K562 (cell line): ENCODE measurements around the gene LSM4. TPM values are rescaled to one million over a fixed set of nuclear protein-coding genes. Genes with fewer than 3 reads are reported as not detected.
"Not testable (repeated sequence)": the region's sequence is repeated elsewhere in the genome, so short reads cannot be mapped to it uniquely, and the experiment has no call there.

Source experiments
- ATAC-seq: fragments of 200-7000 bp; cut with Tn5 transposase; 3 replicates; pipeline ENCODE4 v1.9.1; 2020; ENCODE audit warnings: moderate library complexity
- BruUV-seq: library from RNA; stranded (reverse); fragments of 400-500 nt; replicated peaks from 2 replicates; lab custom pipeline; 2021; lab: Mats Ljungman, UMichigan
- CTCF ChIA-PET: fragments of 300-600 bp; formaldehyde crosslinking; extraction: SDS; loops from one replicate; lab custom pipeline; 2021; ENCODE audit warnings: low intra/inter-chr PET ratio; lab: Yijun Ruan, JAX
- POLR2A ChIA-PET: fragments of 300-600, 350-650 bp; sonication (Branson Sonifier 250); formaldehyde crosslinking; extraction: SDS; loops from one replicate; lab custom pipeline; 2021; ENCODE audit warnings: antibody characterized with exemption, inconsistent platforms; lab: Yijun Ruan, JAX
- DNase-seq, 4 experiments: peaks; one replicate each; pipeline versions ENCODE4 v3.0.0 to v3.0.0-alpha.2; 2011 to 2018; ENCODE audit warnings: low spot score in 3 of 4, mixed read lengths in 3 of 4; ENCODE audit errors: extremely low read depth in 1 of 4
- FAIRE-seq: peaks from 2 replicates; lab custom pipeline; 2011; peaks lifted over from hg19 to GRCh38; lab: Jason Lieb, UNC
- H2AFZ ChIP-seq: 2 replicates; pipeline ENCODE4 v1.6.0; 2011; ENCODE audit warnings: low read depth, low read length, control low read depth, inconsistent platforms
- H3K27ac ChIP-seq: fragments of 200-600 bp; 3 replicates; pipeline ENCODE4 v1.8.0; 2011; ENCODE audit warnings: low read depth, mild to moderate bottlenecking, control low read depth, inconsistent platforms, low read length, moderate library complexity, mixed read lengths; ENCODE audit errors: extremely low read depth
- H3K27me3 ChIP-seq, 2 experiments: fragments of 300-600 bp in 1 of 2; 2 replicates in 1 of 2; 3 replicates in 1 of 2; pipeline versions ENCODE4 v1.6.0 to v1.8.0; 2011; ENCODE audit warnings: inconsistent platforms in 2 of 2, low read length in 2 of 2, mild to moderate bottlenecking in 1 of 2, mixed read lengths in 1 of 2, moderate library complexity in 1 of 2; ENCODE audit not compliant: control insufficient read depth in 2 of 2, insufficient read depth in 2 of 2
- H3K36me3 ChIP-seq: fragments of 300-600 bp; 3 replicates; pipeline ENCODE4 v1.8.0; 2011; ENCODE audit warnings: mild to moderate bottlenecking, low read length, inconsistent platforms; ENCODE audit not compliant: control insufficient read depth, insufficient read depth
- H3K4me1 ChIP-seq, 2 experiments: fragments of 200-600 bp in 1 of 2; replicated peaks in 1 of 2; 2 replicates in 1 of 2; 3 replicates in 1 of 2; pipeline versions ENCODE4 v1.5.1 to v1.8.0; 2011; ENCODE audit warnings: inconsistent platforms in 2 of 2, low read length in 2 of 2, mild to moderate bottlenecking in 1 of 2, mixed read lengths in 1 of 2, moderate library complexity in 1 of 2; ENCODE audit not compliant: control insufficient read depth in 2 of 2, insufficient read depth in 2 of 2
- H3K4me2 ChIP-seq: 2 replicates; pipeline ENCODE4 v1.6.1; 2011; ENCODE audit warnings: low read length, control low read depth, inconsistent platforms, mixed read lengths; ENCODE audit not compliant: insufficient read depth
- H3K4me3 ChIP-seq: fragments of 200-600 bp; sonication (generic), shearing (Covaris generic); 2 replicates; pipeline ENCODE4 v1.5.1; 2016; ENCODE audit warnings: control low read depth, inconsistent platforms
- H3K79me2 ChIP-seq: fragments of 200-600 bp; 3 replicates; pipeline ENCODE4 v1.8.0; 2011; ENCODE audit warnings: low read length, inconsistent platforms; ENCODE audit not compliant: control insufficient read depth, insufficient read depth
- H3K9ac ChIP-seq, 2 experiments: 2 replicates each; pipeline versions ENCODE4 v1.6.0 to v1.6.1; 2011; ENCODE audit warnings: low read depth in 2 of 2, low read length in 2 of 2, control low read depth in 1 of 2, inconsistent platforms in 1 of 2, mild to moderate bottlenecking in 1 of 2, mixed read lengths in 1 of 2; ENCODE audit not compliant: insufficient read depth in 1 of 2
- H3K9me1 ChIP-seq: one replicate; pipeline ENCODE4 v1.6.0; 2011; ENCODE audit warnings: inconsistent platforms, mild to moderate bottlenecking, low read length, moderate library complexity; ENCODE audit not compliant: control insufficient read depth, insufficient read depth
- H3K9me3 ChIP-seq: replicated peaks from 2 replicates; pipeline ENCODE4 v1.5.1; 2011; ENCODE audit warnings: low read depth, low read length, inconsistent platforms; ENCODE audit not compliant: control insufficient read depth, insufficient read depth
- H4K20me1 ChIP-seq: replicated peaks from 2 replicates; pipeline ENCODE4 v1.6.1; 2011; ENCODE audit warnings: low read length, inconsistent platforms, mixed read lengths; ENCODE audit not compliant: control insufficient read depth, insufficient read depth
- C11orf30 ChIP-seq: fragments of 450-650 bp; IDR thresholded peaks from 2 replicates; pipeline ENCODE4 v1.6.1; 2016; ENCODE audit warnings: low read depth, mild to moderate bottlenecking
- MAFG ChIP-seq: fragments of 450-650 bp; conservative IDR thresholded peaks from 2 replicates; pipeline ENCODE4 v1.6.1; 2016; ENCODE audit warnings: missing genetic modification characterization, missing compliant biosample characterization
- MBD2 ChIP-seq: sonication (generic); IDR thresholded peaks from 2 replicates; pipeline ENCODE4 v1.6.1; 2016; ENCODE audit warnings: low read depth, borderline replicate concordance
- POLR2G ChIP-seq: fragments of 200-400 bp; formaldehyde crosslinking; IDR thresholded peaks from 2 replicates; pipeline ENCODE4 v1.6.1; 2017; ENCODE audit warnings: low read depth, mild to moderate bottlenecking, antibody characterized with exemption, low read length, moderate library complexity
- RBFOX2 ChIP-seq: fragments of 200-400 bp; formaldehyde crosslinking; IDR thresholded peaks from 2 replicates; pipeline ENCODE4 v1.6.1; 2017; ENCODE audit warnings: low read depth, mild to moderate bottlenecking, low read length, moderate library complexity
- ZNF121 ChIP-seq: sonication (generic); formaldehyde crosslinking; conservative IDR thresholded peaks from 2 replicates; pipeline ENCODE4 v1.8.0; 2022; ENCODE audit warnings: missing genetic modification reagents
- ZNF316 ChIP-seq: fragments of 450-650 bp; IDR thresholded peaks from 2 replicates; pipeline ENCODE4 v1.6.1; 2016
- WGBS: fragments of 100-300 bp; shearing (Covaris generic); methylation state at CpG from one replicate; pipeline ENCODE4 v1.1.6; 2016; ENCODE audit warnings: low coverage, mixed read lengths; ENCODE audit not compliant: insufficient coverage; ENCODE audit errors: missing lambda C conversion rate; 5-methylcytosine and 5-hydroxymethylcytosine counted together
- in situ Hi-C: fragments of 300-500 bp; cut with MboI; formaldehyde crosslinking; loops from 4 replicates; pipeline ENCODE4 v1.15.0; 2018; ENCODE audit warnings: inconsistent platforms, mixed read lengths
- intact Hi-C: fragments of 100-400 bp; cut with micrococcal nuclease; formaldehyde crosslinking; loops from 2 replicates; pipeline ENCODE4 v1.14.2; 2022
- polyA plus RNA-seq, 8 experiments: library from polyadenylated mRNA; depleted of rRNA in 4 of 8; stranded (reverse) in 5 of 8; unstranded in 3 of 8; fragments of >200 nt; fragmentation: Nextera tagmentation in 2 of 8; fragmentation: Illumina TruSeq in 1 of 8; extraction: Ambion mirVana in 2 of 8; extraction: Trizol in 1 of 8; gene quantifications; 2 replicates each; pipeline versions ENCODE4 v1.2.1 to v1.2.3, GENCODE V29; 2011 to 2014; ENCODE audit warnings: inconsistent platforms in 1 of 8, missing spikeins in 1 of 8
- total RNA-seq, 7 experiments: library from RNA; depleted of rRNA in 6 of 7; stranded (reverse); fragments of >200 nt in 6 of 7; fragmentation: Illumina TruSeq in 2 of 7; extraction: Trizol in 2 of 7; gene quantifications; 2 replicates each; pipeline versions ENCODE4 v1.2.1 to v1.2.3, GENCODE V29; 2011 to 2021; ENCODE audit warnings: low replicate concordance in 1 of 7
- TF ChIP-seq, protein P1 (sequence below): fragments of 200-800 bp; sonication (Bioruptor generic); IDR thresholded peaks from 2 replicates; pipeline ENCODE4 v1.6.1; 2017; ENCODE audit warnings: missing genetic modification characterization, missing compliant biosample characterization

Gene LSM4
- total and polyA plus RNA-seq, 9 of the 15 experiments (the other 6 are each of a cell fraction or from before 2014, with no cell fraction given) = 11.9 to 763 (median 202) TPM

DNA sequence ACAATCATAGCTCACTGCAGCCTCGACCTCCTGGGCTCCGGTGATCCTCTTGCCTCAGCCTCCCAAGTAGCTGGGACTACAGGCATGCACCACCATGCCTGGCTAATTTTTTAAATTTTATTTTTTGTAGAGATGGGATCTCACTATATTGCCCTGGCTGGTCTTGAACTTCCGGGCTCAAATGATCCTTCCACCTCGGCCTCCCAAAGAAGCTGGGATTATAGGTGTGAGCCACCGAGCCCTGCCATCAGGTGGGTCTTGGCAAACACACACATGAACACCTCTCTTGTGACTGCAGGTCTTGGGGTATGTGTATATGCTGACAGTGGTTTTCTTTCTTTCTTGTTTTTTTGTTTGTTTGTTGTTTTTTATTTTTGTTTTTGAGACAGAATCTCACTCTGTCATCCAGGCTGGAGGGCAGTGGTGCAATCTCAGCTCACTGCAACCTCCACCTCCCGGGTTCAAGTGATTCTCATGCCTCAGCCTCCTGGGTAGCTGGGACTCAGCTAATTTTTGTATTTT is 26.0 kb upstream of the LSM4 start:
- H4K20me1 ChIP-seq, H2AFZ ChIP-seq, DNase-seq, H3K9me1 ChIP-seq, in situ Hi-C loops, H3K4me1 ChIP-seq, H3K9ac ChIP-seq, H3K27ac ChIP-seq, FAIRE-seq, H3K4me3 ChIP-seq, H3K9me3 ChIP-seq, H3K4me2 ChIP-seq, BruUV-seq, ATAC-seq, H3K27me3 ChIP-seq: not testable (repeated sequence)
- intact Hi-C loops = loop anchor here (1.0 to 5.0 kb wide), 2 partner anchors 38 to 61 kb away; partner anchors contain the start of gene GDF15
- 86% methylated on average over 6 of the region's 6 CpGs for WGBS
- peaks cover 50% of the 10 kb centered on the region for H3K36me3 ChIP-seq
- peaks cover 11% of the 10 kb centered on the region; the same call in 2 of the 3 replicates for H3K79me2 ChIP-seq
- CTCF ChIA-PET = interaction anchor here (0.6 to 2.0 kb wide), 3 partner anchors 27 to 66 kb away, joined by 3 to 34 read pairs (median 4); no protein-coding TSS in a partner anchor
- TF ChIP-seq C11orf30 (peak; percentile 46; the same call in 1 of the 2 replicates), ZNF316 (peak; percentile 78), ZNF121 (CRISPR knock-in tag) (peak; percentile 89), MAFG (0 out of 2 replicates have a peak, but pooled peaks have one; percentile 10)
- POLR2A ChIA-PET = interaction anchor here (1.9 to 2.8 kb wide), 3 partner anchors 37 to 42 kb away, joined by 4 to 15 read pairs (median 14); partner anchors contain the start of gene GDF15

DNA sequence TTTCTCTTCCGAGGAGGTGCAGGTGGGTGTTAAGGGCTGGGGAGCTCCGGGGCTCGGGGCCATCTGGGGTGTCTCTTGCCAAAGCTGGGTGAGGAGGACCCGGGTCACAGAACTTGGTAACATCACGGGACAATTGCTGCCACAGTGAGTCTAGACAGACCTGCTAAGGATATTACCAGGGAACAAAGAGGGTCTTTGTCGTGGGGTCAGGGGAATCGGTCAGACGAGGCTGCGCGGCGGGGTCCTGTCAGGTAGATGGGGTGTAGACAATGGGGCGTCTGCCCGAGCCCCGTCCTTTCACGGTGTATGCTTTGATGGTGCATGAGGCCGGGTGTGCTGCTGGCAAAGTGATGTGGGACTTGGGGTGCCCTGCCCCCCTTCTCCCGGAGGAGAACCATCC is 25.3 kb upstream of the LSM4 start:
- FAIRE-seq (no peak), ATAC-seq (no peak), DNase-seq (no peak)
- BruUV-seq = no TSS peak
- H3K9me1 ChIP-seq = no peaks in the 10 kb centered on the region
- H3K4me3 ChIP-seq = no peak overlapping the region
- H3K36me3 ChIP-seq = peaks cover 48% of the 10 kb centered on the region
- WGBS = 94% methylated on average over 14 of the region's 17 CpGs
- in situ Hi-C loops = no loop called here
- TF ChIP-seq RBFOX2 = peak; percentile 45; the same call in 1 of the 2 replicates
- TF ChIP-seq, protein P1, sequence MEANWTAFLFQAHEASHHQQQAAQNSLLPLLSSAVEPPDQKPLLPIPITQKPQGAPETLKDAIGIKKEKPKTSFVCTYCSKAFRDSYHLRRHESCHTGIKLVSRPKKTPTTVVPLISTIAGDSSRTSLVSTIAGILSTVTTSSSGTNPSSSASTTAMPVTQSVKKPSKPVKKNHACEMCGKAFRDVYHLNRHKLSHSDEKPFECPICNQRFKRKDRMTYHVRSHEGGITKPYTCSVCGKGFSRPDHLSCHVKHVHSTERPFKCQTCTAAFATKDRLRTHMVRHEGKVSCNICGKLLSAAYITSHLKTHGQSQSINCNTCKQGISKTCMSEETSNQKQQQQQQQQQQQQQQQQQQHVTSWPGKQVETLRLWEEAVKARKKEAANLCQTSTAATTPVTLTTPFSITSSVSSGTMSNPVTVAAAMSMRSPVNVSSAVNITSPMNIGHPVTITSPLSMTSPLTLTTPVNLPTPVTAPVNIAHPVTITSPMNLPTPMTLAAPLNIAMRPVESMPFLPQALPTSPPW = no peak
- TF ChIP-seq MBD2 = no peak
- peak; percentile 39; the same call in 1 of the 2 replicates for TF ChIP-seq POLR2G
- no peak overlapping the region for H3K4me2 ChIP-seq
- H4K20me1 ChIP-seq = no peaks in the 10 kb centered on the region
- POLR2A ChIA-PET = interaction anchor here (1.1 to 2.8 kb wide), 3 partner anchors 38 to 67 kb away, joined by 3 to 15 read pairs (median 14); partner anchors contain the start of genes GDF15 and JUND
- intact Hi-C loops = loop anchor here (5.0 kb wide), 1 partner anchor 39 kb away; the partner anchor contains the start of gene GDF15
- H2AFZ ChIP-seq = no peak overlapping the region
- H3K27ac ChIP-seq = no peak overlapping the region
- peaks cover 7% of the 10 kb centered on the region; the same call in 2 of the 3 replicates for H3K79me2 ChIP-seq
- peak overlapping the region in 1 of 2 experiments; percentile 74; a peak in 2 of 4 replicates for H3K9ac ChIP-seq
- CTCF ChIA-PET = interaction anchor here (2.0 kb wide), 1 partner anchor 61 kb away, joined by 34 read pairs; no protein-coding TSS in a partner anchor
- peaks cover 0 to 8% of the 10 kb centered on the region in 2 experiments; a peak in 1 of 5 replicates for H3K4me1 ChIP-seq
- H3K9me3 ChIP-seq = no peaks in the 10 kb centered on the region
- H3K27me3 ChIP-seq = no peaks in the 10 kb centered on the region
